Smooth muscle cell (in vitro differentiated cells): ENCODE results near the gene LRRC27. TPM values are rescaled to one million over a fixed set of nuclear protein-coding genes. Genes with fewer than 3 reads are reported as not detected.
A peak's percentile ranks its signal among the peaks of the same experiment; 100 is the strongest.

Experiments used
- DNase-seq: peaks from one replicate; lab custom pipeline; 2025; ENCODE audit not compliant: unreplicated experiment; lab: John Stamatoyannopoulos, UW
- H2AFZ ChIP-seq: fragments of 200-600 bp; sonication (generic); 2 replicates; pipeline ENCODE4 v1.6.0; 2016; ENCODE audit warnings: antibody characterized with exemption, low read depth, mild to moderate bottlenecking
- H3F3A ChIP-seq: fragments of 200-600 bp; sonication (generic); 2 replicates; pipeline ENCODE4 v1.6.0; 2017; ENCODE audit warnings: antibody characterized with exemption, low read depth
- H3K27ac ChIP-seq: fragments of 200-600 bp; sonication (generic); 2 replicates; pipeline ENCODE4 v1.5.1; 2016; ENCODE audit warnings: low read depth, mild to moderate bottlenecking
- H3K27me3 ChIP-seq: fragments of 200-600 bp; sonication (generic); 2 replicates; pipeline ENCODE4 v1.6.1; 2016; ENCODE audit warnings: low read depth, mild to moderate bottlenecking
- H3K36me3 ChIP-seq: fragments of 200-600 bp; sonication (generic); 2 replicates; pipeline ENCODE4 v1.5.1; 2016; ENCODE audit warnings: low read depth
- H3K4me1 ChIP-seq: fragments of 200-600 bp; sonication (generic); 2 replicates; pipeline ENCODE4 v1.5.1; 2016; ENCODE audit warnings: low read depth
- H3K4me2 ChIP-seq: fragments of 200-600 bp; sonication (generic); 2 replicates; pipeline ENCODE4 v1.6.0; 2016; ENCODE audit warnings: mild to moderate bottlenecking
- H3K4me3 ChIP-seq: fragments of 200-600 bp; sonication (generic); 2 replicates; pipeline ENCODE4 v1.5.1; 2016; ENCODE audit warnings: mild to moderate bottlenecking
- H3K79me2 ChIP-seq: fragments of 200-600 bp; sonication (generic); 2 replicates; pipeline ENCODE4 v1.6.0; 2016; ENCODE audit warnings: low read depth, mild to moderate bottlenecking
- H3K9ac ChIP-seq: fragments of 200-600 bp; sonication (generic); 2 replicates; pipeline ENCODE4 v1.6.0; 2016; ENCODE audit warnings: low read depth
- H3K9me3 ChIP-seq: fragments of 200-600 bp; sonication (generic); replicated peaks from 2 replicates; pipeline ENCODE4 v1.5.1; 2016; ENCODE audit warnings: low read depth
- H4K20me1 ChIP-seq: fragments of 200-600 bp; sonication (generic); 2 replicates; pipeline ENCODE4 v1.6.0; 2016; ENCODE audit warnings: low read depth
- CTCF ChIP-seq: fragments of 200-600 bp; sonication (generic); IDR thresholded peaks from 2 replicates; pipeline ENCODE4 v1.5.1; 2017; ENCODE audit warnings: borderline replicate concordance, mild to moderate bottlenecking, antibody characterized with exemption; ENCODE audit not compliant: insufficient read depth, poor library complexity, severe bottlenecking
- WGBS: methylation state at CpG from one replicate; pipeline ENCODE4 v1.1.7; 2016; ENCODE audit warnings: low lambda C conversion rate; 5-methylcytosine and 5-hydroxymethylcytosine counted together
- polyA plus RNA-seq: library from polyadenylated mRNA; unstranded; fragments of >200 nt; fragmentation: Nextera tagmentation; extraction: Ambion mirVana; gene quantifications from 2 replicates; pipeline ENCODE4 v1.2.1, GENCODE V29; 2016
- total RNA-seq: library from RNA; depleted of rRNA; stranded (reverse); fragments of >200 nt; gene quantifications from 2 replicates; pipeline ENCODE4 v1.2.3, GENCODE V29; 2014

LRRC27 gene
- total and polyA plus RNA-seq, 2 experiments from 2014 or later, result 7.6 to 11.5 TPM

DNA sequence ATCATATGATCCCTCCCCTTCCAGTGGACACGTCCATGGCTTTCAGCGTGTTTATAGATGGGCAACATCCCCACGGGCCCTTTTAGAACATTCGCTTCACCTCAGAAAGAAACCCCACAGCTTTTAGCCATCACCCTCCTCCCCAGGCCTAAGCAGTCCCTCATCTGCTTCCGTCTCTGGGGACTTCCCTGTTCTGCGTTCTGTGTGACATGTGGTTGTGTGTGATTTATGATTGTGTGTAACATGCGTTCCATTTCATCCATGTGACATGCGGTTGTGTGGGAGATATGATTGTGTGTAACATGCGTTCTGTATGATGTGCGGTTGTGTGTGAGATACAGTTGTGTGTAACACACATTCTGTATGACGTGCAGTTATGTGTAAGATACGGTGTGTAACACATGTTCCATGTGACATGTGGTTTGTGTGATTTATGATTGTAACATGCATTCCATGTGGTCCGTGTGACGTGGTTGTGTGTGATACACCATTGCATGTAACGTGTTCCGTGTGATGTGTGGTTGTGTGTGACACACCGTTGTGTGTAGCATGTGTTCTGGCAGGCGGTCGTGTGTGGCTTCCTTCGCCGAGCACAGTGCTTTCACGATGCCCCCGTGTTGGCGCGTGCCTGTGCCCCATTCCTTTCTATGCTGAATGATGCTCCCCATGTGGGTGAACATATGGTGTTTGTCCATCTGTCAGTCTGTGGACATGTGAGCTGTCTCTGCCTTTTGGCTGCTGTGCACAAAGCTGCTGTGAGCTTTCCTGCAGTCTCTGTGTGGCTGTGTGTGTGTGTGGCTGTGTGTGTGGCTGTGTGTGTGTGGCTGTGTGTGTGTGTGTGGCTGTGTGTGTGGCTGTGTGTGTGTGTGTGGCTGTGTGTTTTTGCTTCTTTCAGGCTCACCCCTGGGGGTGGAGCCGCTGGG, 91.2 kb downstream of the LRRC27 start:
- Histone ChIP-seq H3K4me2 (no peak overlapping the region), H4K20me1 (no peaks in the 10 kb centered on the region), H3K9me3 (no peaks in the 10 kb centered on the region), H3K27ac (no peak overlapping the region), H2AFZ (no peak overlapping the region), H3K79me2 (peaks cover 4% of the 10 kb centered on the region), H3K36me3 (no peaks in the 10 kb centered on the region), H3F3A (no peaks in the 10 kb centered on the region), H3K27me3 (no peaks in the 10 kb centered on the region), H3K9ac (no peak overlapping the region), H3K4me3 (no peak overlapping the region), H3K4me1 (peaks cover 22% of the 10 kb centered on the region)
- WGBS, result 92% methylated on average over 26 of the region's 26 CpGs
- DNase-seq, result no peak
- no peak for TF ChIP-seq CTCF

DNA sequence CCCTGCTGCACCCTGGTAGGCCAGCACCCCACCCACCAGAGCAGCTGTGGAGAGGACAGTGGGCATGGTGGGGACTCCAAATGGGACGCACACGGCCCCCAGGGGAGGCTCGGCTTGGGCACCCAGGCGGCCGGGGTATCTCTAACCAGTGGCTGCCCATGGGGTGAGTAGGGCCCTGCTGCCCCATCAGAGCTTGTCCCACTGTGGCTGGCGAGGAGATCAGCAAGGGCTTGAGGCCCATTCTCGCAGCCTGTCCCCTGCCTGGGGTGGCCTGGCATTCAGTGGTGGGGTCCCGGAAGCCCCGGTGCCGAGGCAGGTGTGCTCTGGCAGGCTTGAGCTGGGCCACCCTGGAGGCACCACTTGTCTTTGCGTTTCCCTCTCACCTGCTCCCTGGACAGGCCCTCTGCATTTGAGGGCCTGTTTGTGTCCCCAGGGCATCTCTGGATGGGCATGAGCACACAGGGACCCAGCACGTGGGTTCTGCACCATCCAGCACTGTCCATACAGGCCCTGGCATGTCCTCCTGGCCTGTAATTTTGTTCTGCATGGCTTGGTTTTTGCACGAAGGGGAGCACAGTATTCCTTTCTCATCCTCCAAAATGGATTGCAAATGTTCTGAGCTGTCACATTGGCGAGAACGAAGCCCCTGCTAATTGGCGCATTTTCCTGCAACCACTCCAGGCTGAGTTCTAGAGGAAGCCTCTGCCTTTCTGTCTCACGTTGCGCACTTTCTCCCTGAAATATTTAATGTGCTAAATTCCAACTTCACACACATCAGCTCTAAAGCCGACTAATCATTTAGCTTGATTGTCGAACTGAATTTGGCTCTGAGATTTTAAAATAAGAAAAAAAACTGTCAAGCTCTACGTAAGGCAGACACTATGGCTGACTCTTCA, 92.2 kb downstream of the LRRC27 start:
- no peak for TF ChIP-seq CTCF
- no peaks in the 10 kb centered on the region for H3K9me3 ChIP-seq
- H3K79me2 ChIP-seq, result no peaks in the 10 kb centered on the region
- 88% methylated on average over 21 of the region's 21 CpGs for WGBS
- no peak overlapping the region for H3K9ac ChIP-seq
- peak overlapping the region; percentile 2 for H3K27ac ChIP-seq
- no peaks in the 10 kb centered on the region for H3K36me3 ChIP-seq
- peaks cover 12% of the 10 kb centered on the region for H3K4me1 ChIP-seq
- H3F3A ChIP-seq, result no peaks in the 10 kb centered on the region
- no peak for DNase-seq
- H4K20me1 ChIP-seq, result no peaks in the 10 kb centered on the region
- H2AFZ ChIP-seq, result no peak overlapping the region
- H3K27me3 ChIP-seq, result no peaks in the 10 kb centered on the region
- H3K4me2 ChIP-seq, result no peak overlapping the region
- H3K4me3 ChIP-seq, result no peak overlapping the region

GRCh38 chr10:132425029-132425756, 93.2 kb downstream of the LRRC27 start:
- Histone ChIP-seq H4K20me1 (no peaks in the 10 kb centered on the region), H3K27me3 (no peaks in the 10 kb centered on the region), H3K79me2 (no peaks in the 10 kb centered on the region), H3K4me1 (peaks cover 12% of the 10 kb centered on the region), H3K27ac (no peak overlapping the region), H3K9ac (no peak overlapping the region), H3F3A (no peaks in the 10 kb centered on the region), H3K36me3 (no peaks in the 10 kb centered on the region), H3K9me3 (no peaks in the 10 kb centered on the region), H2AFZ (no peak overlapping the region), H3K4me3 (no peak overlapping the region), H3K4me2 (no peak overlapping the region)
- WGBS, result 97% methylated on average over 61 of the region's 61 CpGs
- TF ChIP-seq CTCF, result no peak
- no peak for DNase-seq
